HS-27A (cell line): ENCODE measurements around the gene HLCS.

ENCODE experiments used
- DNase-seq: peaks from one replicate; pipeline ENCODE4 v3.0.0-alpha.2; 2012; ENCODE audit warnings: low read depth, missing footprints

HLCS gene

GRCh38 chr21:36722370-36723368 lies 243.8 kb downstream of the HLCS start:
- DNase-seq, result no peak

GRCh38 chr21:36721817-36722216 lies 244.7 kb downstream of the HLCS start:
- no peak for DNase-seq

- no peak for DNase-seq
These were observed 246.9 kb downstream of the HLCS start for GRCh38 chr21:36719614-36720013.

- DNase-seq, result no peak
These were observed 247.4 kb downstream of the HLCS start for GRCh38 chr21:36718951-36719501.

GRCh38 chr21:36717976-36718375 lies 248.5 kb downstream of the HLCS start:
- no peak for DNase-seq

GRCh38 chr21:36716836-36717235 lies 249.6 kb downstream of the HLCS start:
- no peak for DNase-seq

- DNase-seq, result no peak
These were observed 250.1 kb downstream of the HLCS start for GRCh38 chr21:36716387-36716786.

GRCh38 chr21:36713746-36714145 lies 252.7 kb downstream of the HLCS start:
- DNase-seq, result no peak

- DNase-seq, result no peak
These were observed 255.8 kb downstream of the HLCS start for GRCh38 chr21:36710729-36711048.

GRCh38 chr21:36709868-36710728 lies 256.4 kb downstream of the HLCS start:
- no peak for DNase-seq

- DNase-seq, result no peak
These were observed 257.2 kb downstream of the HLCS start for GRCh38 chr21:36709030-36709867.

GRCh38 chr21:36708286-36709029 lies 258.0 kb downstream of the HLCS start:
- DNase-seq, result no peak

- no peak for DNase-seq
These were observed 258.6 kb downstream of the HLCS start for GRCh38 chr21:36707763-36708285.

- no peak for DNase-seq
These were observed 259.3 kb downstream of the HLCS start for GRCh38 chr21:36706951-36707762.

GRCh38 chr21:36706482-36706852 lies 260.0 kb downstream of the HLCS start:
- DNase-seq, result no peak

- no peak for DNase-seq
These were observed 260.6 kb downstream of the HLCS start for GRCh38 chr21:36705679-36706481.

GRCh38 chr21:36704958-36705678 lies 261.4 kb downstream of the HLCS start:
- no peak for DNase-seq

GRCh38 chr21:36704281-36704957 lies 262.1 kb downstream of the HLCS start:
- no peak for DNase-seq
